ENCODE measurements around the gene MACROD2. TPM values are rescaled to one million over a fixed set of nuclear protein-coding genes. Genes with fewer than 3 reads are reported as not detected.

Gene MACROD2
- total RNA-seq, 1 experiment from 2014 or later = 1.6 TPM

DNA sequence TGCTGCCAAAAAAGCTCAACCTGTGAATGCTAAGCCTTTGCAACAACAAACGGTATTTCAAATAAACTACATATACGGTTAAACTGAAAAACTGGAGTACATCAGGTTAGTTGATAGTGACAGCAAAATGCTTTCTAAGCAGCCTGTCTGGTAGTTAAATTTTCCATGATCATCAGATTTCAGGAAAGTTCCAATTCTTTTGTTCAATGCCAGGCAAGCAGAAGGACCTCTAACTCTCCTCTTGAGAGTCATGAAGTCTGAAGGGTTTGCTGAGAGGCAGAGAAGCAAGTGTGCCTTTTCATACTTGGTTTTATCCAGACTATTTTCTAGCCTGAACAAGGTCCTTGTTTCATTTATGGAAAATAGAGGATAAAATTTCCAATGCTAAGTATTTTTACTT is 337.6 kb downstream of the MACROD2 start:
- Histone ChIP-seq H3K27ac (ENCODE audit: insufficient read length, low read depth, low read length) (no peak overlapping the region), H2BK5ac (ENCODE audit: insufficient read length, low read length) (no peak overlapping the region), H3K79me2 (ENCODE audit: insufficient read depth, low read length) (no peaks in the 10 kb centered on the region), H3K79me1 (ENCODE audit: insufficient read depth, low read depth, low read length, poor library complexity, severe bottlenecking) (no peaks in the 10 kb centered on the region), H4K91ac (ENCODE audit: insufficient read length, low read depth, low read length) (no peak overlapping the region), H2BK120ac (ENCODE audit: low read depth, low read length, poor library complexity, severe bottlenecking) (no peak overlapping the region), H3K4me2 (ENCODE audit: insufficient read depth, insufficient read length, low read length) (no peak overlapping the region), H4K5ac (ENCODE audit: insufficient read length, low read depth, low read length) (no peak overlapping the region), H3K23me2 (ENCODE audit: insufficient read length, low read depth, low read length, poor library complexity, severe bottlenecking) (peaks cover 4% of the 10 kb centered on the region), H2BK15ac (ENCODE audit: low read depth, low read length) (no peak overlapping the region), H3K18ac (ENCODE audit: insufficient read length, low read depth, low read length) (no peak overlapping the region), H2BK20ac (ENCODE audit: low read depth, low read length, poor library complexity, severe bottlenecking) (no peak overlapping the region), H4K8ac (replicated peaks; ENCODE audit: insufficient read length, low read depth, low read length) (no peak overlapping the region), H3K14ac (ENCODE audit: insufficient read depth, low read length) (no peak overlapping the region), H3K27me3 (ENCODE audit: insufficient read depth, low read length) (no peaks in the 10 kb centered on the region), H3T11ph (ENCODE audit: low read length) (no peak overlapping the region), H2AFZ (ENCODE audit: low read length) (no peak overlapping the region), H2AK5ac (ENCODE audit: insufficient read length, low read length) (no peak overlapping the region), H3K4ac (ENCODE audit: low read depth, low read length) (no peak overlapping the region), H3K9me3 (ENCODE audit: control insufficient read depth, low read depth, low read length) (no peaks in the 10 kb centered on the region), H2BK12ac (ENCODE audit: insufficient read length, low read depth, low read length) (no peak overlapping the region), H3K23ac (ENCODE audit: insufficient read length, low read depth, low read length) (no peak overlapping the region), H3K56ac (ENCODE audit: insufficient read length, low read depth, low read length) (no peak overlapping the region), H3K9ac (ENCODE audit: extremely low read depth, insufficient read length, low read length) (no peak overlapping the region), H4K20me1 (ENCODE audit: control insufficient read depth, insufficient read depth, insufficient read length) (no peaks in the 10 kb centered on the region), H3K4me1 (ENCODE audit: insufficient read depth, low read length) (0 out of 2 replicates have a peak, but pooled peaks cover 4% of the 10 kb centered on the region)
- Mint-ChIP-seq H3K36me3 (ENCODE audit: insufficient read depth in 1 of 3, low read depth in 3 of 3) (no peaks in the 10 kb centered on the region), H3K27ac (no peak overlapping the region), H3K27me3 (ENCODE audit: low read depth) (no peaks in the 10 kb centered on the region; the same call in 1 of the 2 replicates), H3K4me3 (no peak overlapping the region), H3K9me3 (no peaks in the 10 kb centered on the region; a peak in 1 of 5 replicates), H3K4me1 (peaks cover 47 to 48% of the 10 kb centered on the region in 2 experiments)
- DNase-seq = no peak
- no CpG with 5 or more reads among the region's 2 CpGs for WGBS (ENCODE audit: extremely low coverage, insufficient read length, low lambda C conversion rate)
- TF ChIP-seq, protein P1, sequence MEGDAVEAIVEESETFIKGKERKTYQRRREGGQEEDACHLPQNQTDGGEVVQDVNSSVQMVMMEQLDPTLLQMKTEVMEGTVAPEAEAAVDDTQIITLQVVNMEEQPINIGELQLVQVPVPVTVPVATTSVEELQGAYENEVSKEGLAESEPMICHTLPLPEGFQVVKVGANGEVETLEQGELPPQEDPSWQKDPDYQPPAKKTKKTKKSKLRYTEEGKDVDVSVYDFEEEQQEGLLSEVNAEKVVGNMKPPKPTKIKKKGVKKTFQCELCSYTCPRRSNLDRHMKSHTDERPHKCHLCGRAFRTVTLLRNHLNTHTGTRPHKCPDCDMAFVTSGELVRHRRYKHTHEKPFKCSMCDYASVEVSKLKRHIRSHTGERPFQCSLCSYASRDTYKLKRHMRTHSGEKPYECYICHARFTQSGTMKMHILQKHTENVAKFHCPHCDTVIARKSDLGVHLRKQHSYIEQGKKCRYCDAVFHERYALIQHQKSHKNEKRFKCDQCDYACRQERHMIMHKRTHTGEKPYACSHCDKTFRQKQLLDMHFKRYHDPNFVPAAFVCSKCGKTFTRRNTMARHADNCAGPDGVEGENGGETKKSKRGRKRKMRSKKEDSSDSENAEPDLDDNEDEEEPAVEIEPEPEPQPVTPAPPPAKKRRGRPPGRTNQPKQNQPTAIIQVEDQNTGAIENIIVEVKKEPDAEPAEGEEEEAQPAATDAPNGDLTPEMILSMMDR (conservative IDR thresholded peaks at IDR 0.05) = no peak

All from H9 (cell line).